GM06990 (cell line): Measurements from ENCODE around the gene ZNF516.

Source experiments
- DNase-seq: peaks from one replicate; pipeline ENCODE4 v3.0.0-alpha.2; 2011; ENCODE audit not compliant: insufficient read length; ENCODE audit errors: extremely low read depth
- H3K27me3 ChIP-seq: replicated peaks from 2 replicates; pipeline ENCODE4 v1.6.0; 2011; ENCODE audit warnings: low read length; ENCODE audit not compliant: control insufficient read depth, insufficient read depth
- H3K36me3 ChIP-seq: 2 replicates; pipeline ENCODE4 v1.5.1; 2011; ENCODE audit warnings: low read length; ENCODE audit not compliant: control insufficient read depth, insufficient read depth
- H3K4me3 ChIP-seq: replicated peaks from 2 replicates; pipeline ENCODE4 v1.5.1; 2011; ENCODE audit warnings: low read depth, mild to moderate bottlenecking, control low read depth, low read length
- CTCF ChIP-seq: IDR thresholded peaks from 2 replicates; pipeline ENCODE4 v1.5.1; 2011; ENCODE audit warnings: low read length, control low read depth, mild to moderate bottlenecking, inconsistent platforms; ENCODE audit not compliant: insufficient read depth, poor library complexity, severe bottlenecking

Gene ZNF516

GRCh38 chr18:76530391-76530790 lies 35.3 kb upstream of the ZNF516 start:
- no peaks in the 10 kb centered on the region for H3K27me3 ChIP-seq
- no peak for TF ChIP-seq CTCF

DNA sequence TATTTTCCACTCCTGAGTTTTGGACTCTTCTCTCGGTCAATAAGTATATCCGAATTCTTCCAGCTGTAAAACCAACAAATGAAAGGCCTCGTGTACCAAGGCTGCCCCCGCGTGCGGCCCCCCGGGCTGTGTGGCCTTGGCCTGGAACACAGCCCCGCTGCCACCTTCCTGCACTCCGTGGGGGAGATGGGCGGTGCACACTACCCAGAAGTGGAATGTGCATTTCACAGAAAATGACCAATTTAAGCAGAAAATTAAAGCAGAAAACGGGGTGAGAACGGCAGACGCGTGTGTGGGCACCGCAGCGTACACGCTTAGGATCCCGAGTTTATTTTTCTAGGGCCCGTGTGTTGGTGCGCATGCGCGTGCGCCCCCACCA lies 34.4 kb upstream of the ZNF516 start:
- Histone ChIP-seq H3K27me3 (no peaks in the 10 kb centered on the region), H3K36me3 (no peaks in the 10 kb centered on the region), H3K4me3 (no peak overlapping the region)
- no peak for DNase-seq
- TF ChIP-seq CTCF: no peak

More at GRCh38 chr18:76530391-76530790, 35.3 kb upstream of the ZNF516 start:
- Histone ChIP-seq H3K36me3 (no peaks in the 10 kb centered on the region), H3K4me3 (no peak overlapping the region)
- DNase-seq: no peak

- peak; percentile 16 for TF ChIP-seq CTCF
- peak; percentile 34 for DNase-seq
- H3K27me3 ChIP-seq: no peaks in the 10 kb centered on the region
- peak overlapping the region; percentile 56 for H3K4me3 ChIP-seq
- no peaks in the 10 kb centered on the region for H3K36me3 ChIP-seq
Observed at GRCh38 chr18:76528477-76529432, 33.7 kb upstream of the ZNF516 start.

- DNase-seq: no peak
- Histone ChIP-seq H3K27me3 (no peaks in the 10 kb centered on the region), H3K4me3 (no peak overlapping the region), H3K36me3 (no peaks in the 10 kb centered on the region)
- no peak for TF ChIP-seq CTCF
Observed at GRCh38 chr18:76525911-76526310, 30.9 kb upstream of the ZNF516 start.

- no peak for TF ChIP-seq CTCF
- no peak for DNase-seq
- peak overlapping the region; percentile 19 for H3K4me3 ChIP-seq
Observed at GRCh38 chr18:76524900-76525698, 30.1 kb upstream of the ZNF516 start.

More at GRCh38 chr18:76524900-76525698, 30.1 kb upstream of the ZNF516 start:
- Histone ChIP-seq H3K36me3 (no peaks in the 10 kb centered on the region), H3K27me3 (no peaks in the 10 kb centered on the region)
